ENCODE data around the gene RILPL2.

- TF ChIP-seq CTCF (IDR thresholded peaks at IDR 0.05 in 8 of 11, conservative IDR thresholded peaks at IDR 0.05 in 3 of 11) (no peak), POLR2A (IDR thresholded peaks at IDR 0.05) (no peak), POLR2AphosphoS5 (IDR thresholded peaks at IDR 0.05) (peak in 1 of 3 donors; percentile 25)
Observed at GRCh38 chr12:123396954-123397353, 39.5 kb downstream of the RILPL2 start.

Measured in spleen (tissue), 7 donors.